ENCODE measurements around the gene DLG2.
A peak's percentile ranks its signal among the peaks of the same experiment; 100 is the strongest.

DLG2 gene

GRCh38 chr11:85316967-85317366, 310.2 kb downstream of the DLG2 start:
- no peak overlapping the region for H3K9ac ChIP-seq (ENCODE audit: low read length)
- WGBS: 89% methylated on average over 4 of the region's 5 CpGs
- H2BK5ac ChIP-seq (ENCODE audit: low read depth, low read length, poor library complexity, severe bottlenecking): no peak overlapping the region
- H2BK120ac ChIP-seq (ENCODE audit: low read depth, low read length): no peak overlapping the region
- no peaks in the 10 kb centered on the region for H3K36me3 ChIP-seq (ENCODE audit: control insufficient read depth in 1 of 2, insufficient read depth in 2 of 2, low read depth in 1 of 2, low read length in 2 of 2)
- no peaks in the 10 kb centered on the region for H3K27me3 ChIP-seq (ENCODE audit: control insufficient read depth in 1 of 2, insufficient read depth in 1 of 2, low read length in 2 of 2)
- H2BK12ac ChIP-seq (ENCODE audit: low read length in 2 of 2): no peak overlapping the region
- no peak overlapping the region for H3K23ac ChIP-seq (ENCODE audit: low read length in 2 of 2)
- no peaks in the 10 kb centered on the region for H3K79me1 ChIP-seq (replicated peaks; ENCODE audit: low read length, poor library complexity, severe bottlenecking)
- H3K14ac ChIP-seq (ENCODE audit: low read length in 2 of 2): no peak overlapping the region
- H4K8ac ChIP-seq (ENCODE audit: low read length): no peak overlapping the region
- H3K4me3 ChIP-seq (ENCODE audit: insufficient read depth in 1 of 2, low read depth in 1 of 2, low read length in 2 of 2): no peak overlapping the region
- no peak overlapping the region for H4K91ac ChIP-seq (ENCODE audit: low read length)
- H3K18ac ChIP-seq (ENCODE audit: low read depth in 1 of 2, low read length in 2 of 2): no peak overlapping the region
- H3K4me2 ChIP-seq (ENCODE audit: low read length, poor library complexity, severe bottlenecking): no peak overlapping the region
- no peak overlapping the region for H3K4ac ChIP-seq (ENCODE audit: low read depth in 1 of 2, low read length in 2 of 2)
- DNase-seq: no peak
- no peak overlapping the region for H2AFZ ChIP-seq (ENCODE audit: low read depth, low read length)
- no peaks in the 10 kb centered on the region for H3K4me1 ChIP-seq (ENCODE audit: control insufficient read depth, insufficient read depth, low read depth, low read length)
- no peak overlapping the region for H3K27ac ChIP-seq (ENCODE audit: low read length, poor library complexity, severe bottlenecking)
- no peak overlapping the region for H2AK5ac ChIP-seq (ENCODE audit: low read length, severe bottlenecking)
- no peak overlapping the region for H2BK15ac ChIP-seq (ENCODE audit: low read depth, poor library complexity, severe bottlenecking)
- H3K9me3 ChIP-seq (ENCODE audit: control insufficient read depth, low read length): no peaks in the 10 kb centered on the region

GRCh38 chr11:85313741-85314140, 313.4 kb downstream of the DLG2 start:
- no peaks in the 10 kb centered on the region for H3K36me3 ChIP-seq (ENCODE audit: control insufficient read depth in 1 of 2, insufficient read depth in 2 of 2, low read depth in 1 of 2, low read length in 2 of 2)
- no peaks in the 10 kb centered on the region for H3K4me1 ChIP-seq (ENCODE audit: control insufficient read depth, insufficient read depth, low read depth, low read length)
- no peak overlapping the region for H3K4me3 ChIP-seq (ENCODE audit: insufficient read depth in 1 of 2, low read depth in 1 of 2, low read length in 2 of 2)
- no peak overlapping the region for H3K23ac ChIP-seq (ENCODE audit: low read length in 2 of 2)
- no peak overlapping the region for H3K9ac ChIP-seq (ENCODE audit: low read length)
- no peak overlapping the region for H2BK15ac ChIP-seq (ENCODE audit: low read depth, poor library complexity, severe bottlenecking)
- no peak overlapping the region for H3K4ac ChIP-seq (ENCODE audit: low read depth in 1 of 2, low read length in 2 of 2)
- no peak overlapping the region for H4K91ac ChIP-seq (ENCODE audit: low read length)
- H2AFZ ChIP-seq (ENCODE audit: low read depth, low read length): no peak overlapping the region
- H3K27ac ChIP-seq (ENCODE audit: low read length, poor library complexity, severe bottlenecking): no peak overlapping the region
- no peak overlapping the region for H3K18ac ChIP-seq (ENCODE audit: low read depth in 1 of 2, low read length in 2 of 2)
- H3K14ac ChIP-seq (ENCODE audit: low read length in 2 of 2): no peak overlapping the region
- no peak overlapping the region for H2BK12ac ChIP-seq (ENCODE audit: low read length in 2 of 2)
- no peaks in the 10 kb centered on the region for H3K79me1 ChIP-seq (replicated peaks; ENCODE audit: low read length, poor library complexity, severe bottlenecking)
- H2BK5ac ChIP-seq (ENCODE audit: low read depth, low read length, poor library complexity, severe bottlenecking): no peak overlapping the region
- no peak overlapping the region for H2AK5ac ChIP-seq (ENCODE audit: low read length, severe bottlenecking)
- H3K27me3 ChIP-seq (ENCODE audit: control insufficient read depth in 1 of 2, insufficient read depth in 1 of 2, low read length in 2 of 2): no peaks in the 10 kb centered on the region
- no peak for DNase-seq
- H3K9me3 ChIP-seq (ENCODE audit: control insufficient read depth, low read length): no peaks in the 10 kb centered on the region
- H3K4me2 ChIP-seq (ENCODE audit: low read length, poor library complexity, severe bottlenecking): no peak overlapping the region
- no peak overlapping the region for H4K8ac ChIP-seq (ENCODE audit: low read length)
- H2BK120ac ChIP-seq (ENCODE audit: low read depth, low read length): no peak overlapping the region

GRCh38 chr11:85310479-85310878, 316.7 kb downstream of the DLG2 start:
- H2BK5ac ChIP-seq (ENCODE audit: low read depth, low read length, poor library complexity, severe bottlenecking): no peak overlapping the region
- no peak overlapping the region for H3K18ac ChIP-seq (ENCODE audit: low read depth in 1 of 2, low read length in 2 of 2)
- H3K36me3 ChIP-seq (ENCODE audit: control insufficient read depth in 1 of 2, insufficient read depth in 2 of 2, low read depth in 1 of 2, low read length in 2 of 2): no peaks in the 10 kb centered on the region
- no peak overlapping the region for H3K14ac ChIP-seq (ENCODE audit: low read length in 2 of 2)
- DNase-seq: no peak
- H4K8ac ChIP-seq (ENCODE audit: low read length): no peak overlapping the region
- no peak overlapping the region for H3K4ac ChIP-seq (ENCODE audit: low read depth in 1 of 2, low read length in 2 of 2)
- no peaks in the 10 kb centered on the region for H3K27me3 ChIP-seq (ENCODE audit: control insufficient read depth in 1 of 2, insufficient read depth in 1 of 2, low read length in 2 of 2)
- H3K27ac ChIP-seq (ENCODE audit: low read length, poor library complexity, severe bottlenecking): no peak overlapping the region
- no peak overlapping the region for H3K23ac ChIP-seq (ENCODE audit: low read length in 2 of 2)
- H2AK5ac ChIP-seq (ENCODE audit: low read length, severe bottlenecking): no peak overlapping the region
- H3K4me2 ChIP-seq (ENCODE audit: low read length, poor library complexity, severe bottlenecking): no peak overlapping the region
- H2AFZ ChIP-seq (ENCODE audit: low read depth, low read length): no peak overlapping the region
- H3K4me1 ChIP-seq (ENCODE audit: control insufficient read depth, insufficient read depth, low read depth, low read length): no peaks in the 10 kb centered on the region
- no peak overlapping the region for H3K9ac ChIP-seq (ENCODE audit: low read length)
- H3K9me3 ChIP-seq (ENCODE audit: control insufficient read depth, low read length): no peaks in the 10 kb centered on the region
- H2BK120ac ChIP-seq (ENCODE audit: low read depth, low read length): no peak overlapping the region
- H4K91ac ChIP-seq (ENCODE audit: low read length): no peak overlapping the region
- no peak overlapping the region for H2BK15ac ChIP-seq (ENCODE audit: low read depth, poor library complexity, severe bottlenecking)
- no peak overlapping the region for H2BK12ac ChIP-seq (ENCODE audit: low read length in 2 of 2)
- H3K4me3 ChIP-seq (ENCODE audit: insufficient read depth in 1 of 2, low read depth in 1 of 2, low read length in 2 of 2): no peak overlapping the region
- H3K79me1 ChIP-seq (replicated peaks; ENCODE audit: low read length, poor library complexity, severe bottlenecking): no peaks in the 10 kb centered on the region
- WGBS: 100% methylated on average over 1 of the region's 2 CpGs

- H2AFZ ChIP-seq (ENCODE audit: low read depth, low read length): no peak overlapping the region
- H3K36me3 ChIP-seq (ENCODE audit: control insufficient read depth in 1 of 2, insufficient read depth in 2 of 2, low read depth in 1 of 2, low read length in 2 of 2): no peaks in the 10 kb centered on the region
- no peaks in the 10 kb centered on the region for H3K27me3 ChIP-seq (ENCODE audit: control insufficient read depth in 1 of 2, insufficient read depth in 1 of 2, low read length in 2 of 2)
- H3K4me1 ChIP-seq (ENCODE audit: control insufficient read depth, insufficient read depth, low read depth, low read length): no peaks in the 10 kb centered on the region
- no peak overlapping the region for H2BK12ac ChIP-seq (ENCODE audit: low read length in 2 of 2)
- no peak overlapping the region for H3K23ac ChIP-seq (ENCODE audit: low read length in 2 of 2)
- no peak overlapping the region for H3K4me3 ChIP-seq (ENCODE audit: insufficient read depth in 1 of 2, low read depth in 1 of 2, low read length in 2 of 2)
- no peak overlapping the region for H3K4ac ChIP-seq (ENCODE audit: low read depth in 1 of 2, low read length in 2 of 2)
- H2BK5ac ChIP-seq (ENCODE audit: low read depth, low read length, poor library complexity, severe bottlenecking): no peak overlapping the region
- no peak overlapping the region for H2AK5ac ChIP-seq (ENCODE audit: low read length, severe bottlenecking)
- H3K14ac ChIP-seq (ENCODE audit: low read length in 2 of 2): no peak overlapping the region
- no peak for DNase-seq
- H4K91ac ChIP-seq (ENCODE audit: low read length): no peak overlapping the region
- H4K8ac ChIP-seq (ENCODE audit: low read length): no peak overlapping the region
- no peak overlapping the region for H3K18ac ChIP-seq (ENCODE audit: low read depth in 1 of 2, low read length in 2 of 2)
- H3K79me1 ChIP-seq (replicated peaks; ENCODE audit: low read length, poor library complexity, severe bottlenecking): no peaks in the 10 kb centered on the region
- no peak overlapping the region for H3K27ac ChIP-seq (ENCODE audit: low read length, poor library complexity, severe bottlenecking)
- H2BK15ac ChIP-seq (ENCODE audit: low read depth, poor library complexity, severe bottlenecking): no peak overlapping the region
- no peak overlapping the region for H2BK120ac ChIP-seq (ENCODE audit: low read depth, low read length)
- H3K9ac ChIP-seq (ENCODE audit: low read length): peak overlapping the region; percentile 8
- no peak overlapping the region for H3K4me2 ChIP-seq (ENCODE audit: low read length, poor library complexity, severe bottlenecking)
- no peaks in the 10 kb centered on the region for H3K9me3 ChIP-seq (ENCODE audit: control insufficient read depth, low read length)
- WGBS: 44% methylated on average over 2 of the region's 3 CpGs
Observed at GRCh38 chr11:85307366-85307765, 319.8 kb downstream of the DLG2 start.

Measured in mesenchymal stem cell (in vitro differentiated cells and primary cell).